ENCODE measurements around the gene SOX18. TPM values are rescaled to one million over a fixed set of nuclear protein-coding genes. Genes with fewer than 3 reads are reported as not detected.

SOX18 gene
- total and polyA plus RNA-seq, 2 experiments from 2014 or later = 0.21 TPM; not detected in 1

DNA sequence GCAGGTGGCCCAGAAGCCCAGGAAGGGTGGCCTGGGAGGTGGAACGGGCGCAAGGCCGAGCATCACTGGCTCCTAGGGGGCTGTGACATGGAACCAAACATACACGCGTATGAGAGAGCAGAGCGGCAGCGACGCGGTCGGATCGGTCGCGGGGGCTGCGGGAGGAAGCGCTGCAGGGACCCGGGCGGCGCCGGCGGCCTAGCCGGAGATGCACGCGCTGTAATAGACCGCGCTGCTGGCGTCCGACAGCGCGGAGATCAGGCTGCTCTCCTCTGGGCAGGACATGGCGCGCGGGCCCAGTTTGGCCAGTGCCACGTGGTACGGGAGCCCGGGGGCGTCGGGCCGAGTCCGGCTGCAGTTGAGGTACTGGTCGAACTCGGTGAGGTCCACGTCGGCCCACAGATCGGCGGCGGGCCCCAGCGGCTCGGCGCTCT lies 1.5 kb downstream of the SOX18 start:
- peak overlapping the region; percentile 76 for H3K4me2 ChIP-seq
- DNase-seq (ENCODE audit: low spot score) (peak; percentile 66), ATAC-seq (peak; percentile 46)
- peaks cover 13% of the 10 kb centered on the region for H3K4me1 ChIP-seq (ENCODE audit: insufficient read depth)
- TF ChIP-seq ZNF462 (CRISPR knock-in tag; IDR thresholded peaks at IDR 0.05) (no peak), POLR2AphosphoS5 (IDR thresholded peaks at IDR 0.05; ENCODE audit: low read depth) (no peak), ETS1 (IDR thresholded peaks at IDR 0.05) (no peak), ZNF114 (CRISPR knock-in tag; IDR thresholded peaks at IDR 0.05) (no peak), EZH2 (IDR thresholded peaks at IDR 0.05; ENCODE audit: low read depth, unreplicated experiment) (peak; percentile 85)
- Mint-ChIP-seq H3K4me3 (peak overlapping the region; percentile 52; the same call in 2 of the 3 replicates), H3K27me3 (ENCODE audit: insufficient read depth, low read depth, poor library complexity) (peaks cover 70% of the 10 kb centered on the region), H3K36me3 (ENCODE audit: low read depth) (no peaks in the 10 kb centered on the region; the same call in 2 of the 3 replicates), H3K4me1 (peaks cover 16% of the 10 kb centered on the region), H3K9me3 (no peaks in the 10 kb centered on the region), H3K27ac (no peak overlapping the region)
- no peak overlapping the region for H3K27ac ChIP-seq (ENCODE audit: low read depth)
- peak overlapping the region; percentile 95 for H2AFZ ChIP-seq
- H3K36me3 ChIP-seq (ENCODE audit: insufficient read depth) = no peaks in the 10 kb centered on the region
- H3K9me2 ChIP-seq (ENCODE audit: insufficient read depth) = no peaks in the 10 kb centered on the region
- H3F3A ChIP-seq (replicated peaks; ENCODE audit: low read depth) = 0 out of 2 replicates have a peak, but pooled peaks cover 10% of the 10 kb centered on the region
- H3K27me3 ChIP-seq (ENCODE audit: insufficient read depth) = peaks cover 75% of the 10 kb centered on the region
- H4K20me1 ChIP-seq (replicated peaks; ENCODE audit: insufficient read depth) = no peaks in the 10 kb centered on the region
- H3K79me2 ChIP-seq (replicated peaks; ENCODE audit: insufficient read depth) = no peaks in the 10 kb centered on the region
- peak overlapping the region; percentile 53 for H3K4me3 ChIP-seq

All from GM23338 (cell line).